HG03196 (cell line): Measurements from ENCODE around the gene NR6A1.

Experiments used
- ATAC-seq: cut with Tn5 transposase; IDR thresholded peaks from one replicate; pipeline ENCODE4 v1.9.1; 2021; ENCODE audit not compliant: unreplicated experiment

Gene NR6A1

DNA sequence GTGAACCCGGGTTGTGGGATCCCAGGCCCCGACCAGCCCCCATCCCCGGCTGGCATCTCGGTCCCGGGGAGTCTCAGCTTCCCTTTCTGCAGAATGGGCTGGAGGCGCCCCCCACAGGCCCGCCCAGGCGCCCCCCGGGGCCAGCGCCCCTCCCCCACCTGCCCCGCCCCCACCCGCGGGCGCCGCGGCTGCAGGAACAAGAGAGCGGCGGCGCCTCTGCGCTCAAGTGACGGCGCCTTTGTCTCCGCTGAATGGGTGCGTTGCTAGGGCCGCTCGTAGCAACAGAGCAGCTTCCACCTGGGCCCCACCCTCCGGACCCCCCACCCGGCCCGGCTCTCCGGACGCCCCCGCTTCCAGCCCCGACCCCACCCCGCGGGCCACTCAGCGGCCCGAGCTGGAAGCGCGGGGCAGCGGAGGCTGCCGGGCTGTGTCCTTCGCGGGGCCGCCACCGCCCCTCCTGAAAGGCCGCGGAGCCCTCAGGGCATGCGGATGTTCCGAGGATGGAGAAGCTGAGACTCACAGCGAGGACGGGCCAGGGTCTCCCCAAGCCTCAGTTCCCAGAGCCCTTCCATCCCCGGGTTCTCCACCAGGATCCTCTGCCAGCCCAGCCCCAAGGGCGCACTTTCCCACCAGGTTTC lies 293.3 kb downstream of the NR6A1 start:
- ATAC-seq, result no peak

GRCh38 chr9:124477211-124477647 lies 293.9 kb downstream of the NR6A1 start:
- ATAC-seq, result no peak

DNA sequence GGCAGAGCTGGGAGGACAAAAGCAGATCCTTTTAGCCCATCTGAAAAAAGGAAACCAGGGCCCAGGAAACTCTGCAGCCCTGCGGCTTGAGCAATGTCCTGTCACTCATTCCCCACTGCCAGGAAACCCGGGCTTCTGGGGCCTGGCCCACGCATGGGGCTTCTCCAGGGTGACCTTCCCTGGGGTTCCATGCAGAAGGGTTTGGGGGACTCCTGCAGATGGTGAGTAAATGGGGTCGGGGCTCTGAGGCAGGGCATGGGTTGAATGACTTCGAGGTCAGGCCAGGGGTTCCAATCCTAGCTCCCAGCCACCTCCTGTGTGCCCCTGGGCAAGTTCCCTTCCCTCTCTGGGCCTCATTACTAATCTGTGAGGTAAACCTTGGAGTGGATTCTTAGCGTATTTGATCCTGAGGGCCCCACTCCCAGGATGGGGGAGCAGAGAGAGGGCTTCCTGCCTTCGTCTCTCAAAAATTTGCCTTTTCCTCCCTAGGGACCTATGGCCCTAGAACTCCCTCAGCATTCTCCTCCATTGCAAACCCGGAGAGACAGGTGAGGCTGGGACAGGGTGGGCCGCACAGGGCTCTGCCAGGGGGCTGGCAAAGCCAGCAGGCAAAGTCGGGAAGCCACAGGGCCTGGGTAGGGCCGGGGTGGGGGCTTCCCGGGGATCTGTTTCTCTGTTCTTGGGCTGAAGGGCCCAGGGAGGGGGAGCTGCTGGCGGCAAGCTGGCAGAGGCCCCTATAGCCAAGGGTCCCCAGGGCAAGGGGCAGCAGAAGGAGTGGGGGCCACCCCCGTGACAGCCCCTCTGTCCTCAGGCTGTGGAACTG lies 295.0 kb downstream of the NR6A1 start:
- no peak for ATAC-seq

DNA sequence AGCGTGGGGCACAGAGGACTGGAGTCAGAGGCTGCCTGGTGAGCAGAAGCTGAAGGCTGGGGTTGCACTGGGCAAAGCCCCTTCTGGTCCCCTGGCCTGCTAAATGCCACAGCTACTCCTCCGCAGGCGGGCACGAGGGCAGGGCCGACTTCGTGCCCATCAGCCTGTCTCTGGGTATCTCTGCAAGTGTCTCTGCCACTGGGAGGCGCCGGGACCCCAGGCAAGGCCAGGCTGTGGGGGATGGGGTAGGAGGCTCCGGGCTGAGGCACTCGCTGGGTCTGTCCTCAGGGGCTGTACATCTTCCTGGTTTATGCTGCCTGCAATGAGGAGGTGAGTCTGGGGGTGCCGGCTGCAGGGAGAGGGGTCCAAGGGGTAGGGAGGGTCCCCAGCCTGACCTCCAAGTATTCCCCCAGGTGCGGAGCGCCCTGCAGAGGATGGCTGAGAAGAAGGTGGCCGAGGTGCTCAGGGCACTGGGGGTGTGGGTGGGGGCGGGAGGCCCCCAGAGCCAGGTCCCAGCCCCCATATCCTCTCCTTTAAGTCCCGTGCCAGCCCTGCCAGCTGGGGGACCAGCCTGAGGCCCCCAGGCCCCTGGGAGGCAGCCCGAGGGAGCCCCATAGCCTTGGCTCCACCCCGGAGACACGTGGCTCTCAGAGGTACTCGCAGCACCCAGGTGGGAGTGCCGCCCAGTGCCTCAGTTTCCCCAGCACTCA lies 295.8 kb downstream of the NR6A1 start:
- ATAC-seq, result no peak

DNA sequence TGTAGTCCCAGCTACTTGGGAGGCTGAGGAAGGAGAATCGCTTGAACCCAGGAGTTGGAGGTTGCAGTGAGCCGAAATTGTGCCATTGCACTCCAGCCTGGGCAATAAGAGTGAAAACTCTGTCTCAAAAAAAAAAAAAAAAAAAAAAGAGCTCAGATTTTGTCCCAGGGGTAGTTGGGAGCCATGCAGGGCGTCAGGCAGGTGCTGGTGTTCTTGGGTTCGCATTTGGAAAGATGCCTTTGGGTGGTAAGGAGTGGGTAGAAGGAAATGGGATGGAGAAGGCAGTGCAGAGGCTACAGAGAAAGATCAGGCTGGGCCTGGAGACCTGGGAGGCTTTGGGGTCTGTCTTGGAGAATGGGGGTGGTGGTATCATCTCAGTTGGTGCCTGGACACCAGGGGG lies 297.0 kb downstream of the NR6A1 start:
- no peak for ATAC-seq

DNA sequence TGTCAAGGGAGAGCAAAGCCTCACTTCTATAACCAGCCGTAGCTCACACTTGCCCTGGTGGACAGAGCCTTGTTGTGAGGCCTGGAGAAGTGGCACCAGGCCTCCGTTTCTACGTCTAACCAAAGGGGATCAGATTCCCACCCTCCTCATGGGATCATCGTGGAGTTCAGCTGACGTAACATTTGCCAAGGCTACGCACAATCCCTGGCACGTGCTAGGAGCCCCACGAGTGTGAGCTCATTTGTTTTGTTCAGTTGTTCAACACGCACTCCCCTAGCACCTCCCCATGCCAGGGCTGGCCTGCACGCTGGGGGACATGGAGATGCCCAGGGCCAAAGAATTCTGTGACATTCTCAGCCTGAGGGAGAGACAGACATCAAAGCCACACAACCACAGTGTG lies 297.8 kb downstream of the NR6A1 start:
- no peak for ATAC-seq

DNA sequence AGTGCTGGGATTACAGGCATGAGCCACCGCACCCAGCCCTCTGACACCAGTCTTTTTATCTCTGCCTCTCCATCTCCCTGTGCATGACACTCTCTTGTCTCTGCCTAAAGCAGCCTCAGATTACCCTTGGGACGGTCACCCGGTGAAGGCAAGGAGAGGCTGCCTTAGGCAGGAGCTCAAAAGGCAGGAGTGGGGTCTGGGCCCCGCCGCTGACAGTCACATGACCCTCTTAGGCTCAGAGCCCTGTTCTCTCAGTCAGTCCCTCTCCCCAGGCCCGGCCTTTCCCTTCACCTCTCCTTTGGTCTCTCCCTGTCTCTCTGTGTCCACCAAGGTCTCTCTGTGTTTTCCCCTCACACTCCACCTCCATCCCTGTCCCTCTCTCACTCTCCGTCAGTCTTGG lies 298.3 kb downstream of the NR6A1 start:
- ATAC-seq, result no peak

GRCh38 chr9:124471761-124472160 lies 299.4 kb downstream of the NR6A1 start:
- no peak for ATAC-seq

GRCh38 chr9:124470726-124471125 lies 300.4 kb downstream of the NR6A1 start:
- no peak for ATAC-seq

GRCh38 chr9:124470306-124470705 lies 300.8 kb downstream of the NR6A1 start:
- ATAC-seq, result no peak

GRCh38 chr9:124469011-124469832 lies 301.9 kb downstream of the NR6A1 start:
- no peak for ATAC-seq

DNA sequence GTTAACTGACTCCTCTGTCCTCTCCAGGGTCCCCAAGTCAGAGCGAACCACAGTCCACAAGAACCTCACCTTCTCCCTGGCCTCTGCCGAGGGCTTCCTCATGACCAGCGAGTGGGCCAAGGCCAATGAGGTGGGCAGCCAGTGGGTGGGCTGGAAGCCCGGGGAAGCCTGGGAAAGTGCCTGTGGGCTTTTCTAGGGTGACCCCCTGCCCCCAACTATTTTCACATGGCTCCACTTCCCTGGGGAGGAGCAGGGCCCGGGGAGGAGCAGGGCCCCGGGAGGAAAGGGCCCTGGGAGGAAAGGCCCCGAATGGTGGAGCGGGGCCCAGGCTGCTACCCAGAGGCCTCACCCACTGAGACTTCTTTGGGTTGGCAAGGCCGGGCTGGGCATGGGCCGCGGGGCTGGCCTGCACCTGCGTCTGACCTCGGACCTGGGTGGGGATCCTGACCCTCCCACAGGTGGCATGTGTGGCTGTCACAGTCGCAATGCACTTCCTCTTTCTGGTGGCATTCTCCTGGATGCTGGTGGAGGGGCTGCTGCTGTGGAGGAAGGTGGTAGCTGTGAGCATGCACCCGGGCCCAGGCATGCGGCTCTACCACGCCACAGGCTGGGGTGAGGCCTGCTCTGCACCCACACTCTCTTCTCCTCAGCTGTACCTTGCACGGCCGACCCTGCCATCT lies 302.9 kb downstream of the NR6A1 start:
- ATAC-seq, result no peak

GRCh38 chr9:124467410-124468060 lies 303.6 kb downstream of the NR6A1 start:
- ATAC-seq, result no peak
